Myometrial cell (primary cell): ENCODE data around the gene MED29. TPM values are rescaled to one million over a fixed set of nuclear protein-coding genes. Genes with fewer than 3 reads are reported as not detected.

ENCODE experiments used
- total RNA-seq: library from RNA; depleted of rRNA; stranded (reverse); fragments of >200 nt; gene quantifications from 2 replicates; pipeline ENCODE4 v1.2.3, GENCODE V29; 2015

MED29 gene, protein sequence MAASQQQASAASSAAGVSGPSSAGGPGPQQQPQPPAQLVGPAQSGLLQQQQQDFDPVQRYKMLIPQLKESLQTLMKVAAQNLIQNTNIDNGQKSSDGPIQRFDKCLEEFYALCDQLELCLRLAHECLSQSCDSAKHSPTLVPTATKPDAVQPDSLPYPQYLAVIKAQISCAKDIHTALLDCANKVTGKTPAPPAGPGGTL
- total RNA-seq = 24.3 and 32.3 TPM in 2 replicates

DNA sequence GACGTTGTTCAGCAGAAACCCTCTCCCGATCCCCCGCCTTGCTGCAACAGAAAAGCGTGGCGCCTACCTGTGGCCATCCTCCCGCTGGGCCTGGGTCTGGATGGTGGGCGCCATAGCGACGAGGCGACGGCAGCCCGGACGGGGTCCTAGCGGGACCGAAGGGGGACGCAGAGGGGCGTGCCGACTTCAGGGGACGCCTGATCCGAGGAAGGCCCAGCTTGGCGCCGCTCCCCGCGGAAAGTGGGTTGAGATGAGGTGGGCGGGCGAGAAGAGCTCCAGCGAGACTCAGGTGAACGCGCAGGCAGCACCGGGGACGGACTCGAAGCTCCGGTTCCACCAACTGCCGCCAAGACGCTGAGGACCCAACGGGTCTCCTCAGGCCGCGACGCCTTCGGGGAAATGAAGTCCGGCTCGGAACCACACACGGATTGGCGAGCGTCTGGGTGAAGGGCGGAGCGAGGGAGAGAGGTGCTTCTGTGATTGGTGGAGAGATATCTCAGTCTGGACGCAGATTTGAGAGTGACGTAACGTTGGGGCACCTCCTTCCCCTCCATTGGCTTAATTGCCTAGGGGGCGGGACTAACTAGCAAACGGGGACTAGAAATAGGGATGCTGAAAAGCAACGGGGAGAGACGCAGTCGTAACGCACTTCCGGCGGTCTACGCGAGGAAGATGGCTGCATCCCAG, at the start of gene MED29, which contains the start of gene PAF1:
MED29 (plus strand) TSS at position 628 of the 687 bp plus-strand sequence; CDS start at position 673, 45 bp downstream.
PAF1 (minus strand) TSS at position 356 of the 687 bp plus-strand sequence; CDS start at position 114, 242 bp downstream.

DNA sequence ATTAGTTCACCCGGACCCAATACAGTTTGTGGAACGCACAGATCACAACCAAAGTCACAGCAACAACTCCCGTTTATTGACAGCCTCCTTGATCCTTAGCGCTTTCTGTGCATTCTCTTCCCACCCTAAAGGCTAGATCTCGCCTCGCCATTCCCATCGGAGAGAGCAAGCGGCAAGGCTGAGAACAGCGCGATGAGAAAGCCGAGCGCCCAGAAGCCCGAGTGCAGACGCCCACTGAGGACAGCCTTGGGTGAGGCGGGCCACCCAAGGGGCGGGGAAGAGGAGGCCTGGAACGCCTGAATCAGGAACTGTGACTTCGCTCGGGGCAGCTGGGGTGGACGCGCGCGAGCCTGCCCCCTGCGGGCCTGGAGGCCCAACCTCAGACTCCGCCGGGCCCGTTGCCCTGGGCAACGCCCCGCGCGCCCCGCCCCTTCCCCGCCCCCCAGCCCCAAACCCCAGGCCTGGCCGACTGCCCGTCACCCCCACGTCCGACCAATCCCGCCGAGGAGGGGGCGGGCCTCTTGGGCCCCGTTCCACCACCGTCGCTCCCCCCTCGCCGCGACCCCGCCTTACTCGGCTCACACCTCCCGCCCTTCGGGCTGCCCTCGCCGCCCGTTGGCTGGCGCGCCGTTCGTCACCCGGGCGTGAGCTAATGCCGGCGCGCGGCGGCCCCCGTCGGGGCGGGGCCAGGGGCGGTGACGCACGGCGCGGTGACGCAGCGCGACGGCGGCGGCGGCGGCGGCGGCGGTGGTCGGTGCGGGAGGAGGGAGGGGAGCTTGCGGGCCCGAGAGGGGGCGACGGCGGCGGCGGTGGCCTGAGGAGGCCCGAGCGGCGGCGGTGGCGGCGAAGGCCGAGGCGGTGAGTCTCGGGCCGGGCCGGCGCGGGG, 49.2 kb upstream of the MED29 start, which contains the start of gene SAMD4B:
SAMD4B (plus strand) TSS at position 703 of the 886 bp plus-strand sequence. CDS start 14,473 bp downstream, outside the sequence.

GRCh38 chr19:39406656-39407409, 15.7 kb downstream of the MED29 start, which contains the start of gene ZFP36:
TSS of gene ZFP36 (plus strand) at chr19:39406847. CDS start at chr19:39406905, 58 bp downstream.

DNA sequence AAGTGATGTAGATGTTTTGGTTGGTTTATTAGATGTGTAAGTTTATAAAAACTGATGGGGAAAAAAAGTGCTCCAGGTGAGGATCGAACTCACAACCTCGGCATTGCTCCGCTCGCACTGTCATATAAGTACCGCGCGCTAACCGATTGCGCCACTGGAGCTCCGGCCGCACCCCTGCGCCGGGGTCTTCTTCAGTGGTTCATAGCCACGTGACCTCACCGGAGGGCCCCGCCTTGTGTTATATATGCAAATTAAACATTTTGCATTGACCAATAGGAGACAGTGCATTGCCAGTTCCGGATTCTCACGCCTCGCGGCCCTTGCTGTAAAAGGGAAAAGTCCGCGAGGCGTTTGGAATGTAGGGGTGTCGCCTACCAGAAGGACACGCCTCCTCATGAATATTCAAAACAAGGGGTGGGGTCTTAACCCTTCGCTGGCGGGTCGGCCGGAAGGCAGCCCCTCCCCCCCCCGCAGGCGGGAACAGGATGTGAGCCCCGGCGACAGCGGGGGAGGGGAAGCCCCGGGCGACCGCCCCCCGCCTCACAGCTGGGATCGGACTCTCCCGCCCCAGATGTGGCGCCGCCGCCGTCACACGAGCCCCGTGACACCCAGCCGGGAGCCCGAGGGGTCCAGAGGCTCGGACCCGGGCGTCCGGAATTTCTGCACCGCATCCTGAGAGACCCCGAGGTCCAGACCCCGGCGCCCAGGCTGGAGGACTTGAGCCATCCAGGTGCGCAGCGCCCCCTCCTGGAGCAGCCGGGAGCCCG, 21.1 kb downstream of the MED29 start, which contains the start of gene PLEKHG2:
PLEKHG2 (plus strand) TSS at position 570 of the 767 bp plus-strand sequence. CDS start 1,418 bp downstream, outside the sequence.

GRCh38 chr19:39435499-39436349, 44.5 kb downstream of the MED29 start, which contains the start of gene RPS16:
TSS of gene RPS16 (minus strand) at chr19:39435949. CDS start at chr19:39435895, 54 bp downstream.

GRCh38 chr19:39445196-39446111, 54.3 kb downstream of the MED29 start, which contains the start of gene SUPT5H:
TSS of gene SUPT5H (plus strand) at chr19:39445582. CDS start at chr19:39445891, 309 bp downstream.

Other genes starting within 250 kb of the MED29 start
- gene NCCRP1, start 194.4 kb upstream of the MED29 start, total RNA-seq = not detected in 2 replicates
- gene SYCN, start 187.1 kb upstream of the MED29 start, total RNA-seq = not detected in 2 replicates
- not detected in 2 replicates for gene IFNL3, start 146.4 kb upstream of the MED29 start, total RNA-seq
- gene IFNL4, start 142.5 kb upstream of the MED29 start, total RNA-seq = not detected in 2 replicates
- not detected in 2 replicates for gene IFNL2, start 123.0 kb upstream of the MED29 start, total RNA-seq
- not detected in 2 replicates for gene IFNL1, start 95.0 kb upstream of the MED29 start, total RNA-seq
- gene LRFN1, start 70.5 kb upstream of the MED29 start, total RNA-seq = not detected in 2 replicates
- 0.29 and 1.4 TPM in 2 replicates for gene GMFG, start 55.3 kb upstream of the MED29 start, total RNA-seq
- gene SAMD4B, start 49.0 kb upstream of the MED29 start, total RNA-seq = 55.9 and 79.8 TPM in 2 replicates
- 43.2 and 46.6 TPM in 2 replicates for gene PAF1, start 272 bp upstream of the MED29 start, total RNA-seq
- 14.5 and 22.2 TPM in 2 replicates for gene ZFP36, start 15.5 kb downstream of the MED29 start, total RNA-seq
- gene PLEKHG2, start 21.3 kb downstream of the MED29 start, total RNA-seq = 12.1 and 20.5 TPM in 2 replicates
- gene RPS16, start 44.6 kb downstream of the MED29 start, total RNA-seq = 1,567 and 1,902 TPM in 2 replicates
- 59.7 and 97.1 TPM in 2 replicates for gene SUPT5H, start 54.2 kb downstream of the MED29 start, total RNA-seq
- 116 and 134 TPM in 2 replicates for gene TIMM50, start 89.5 kb downstream of the MED29 start, total RNA-seq
- gene DLL3, start 107.6 kb downstream of the MED29 start, total RNA-seq = 0.35 and 1.7 TPM in 2 replicates
- gene SELENOV, start 123.8 kb downstream of the MED29 start, total RNA-seq = not detected in 2 replicates
- 4.3 and 7.2 TPM in 2 replicates for gene EID2B, start 141.5 kb downstream of the MED29 start, total RNA-seq
- 7.8 and 13.8 TPM in 2 replicates for gene EID2, start 148.8 kb downstream of the MED29 start, total RNA-seq
- gene LGALS13, start 211.1 kb downstream of the MED29 start, total RNA-seq = not detected in 2 replicates